Posterior cingulate gyrus (tissue), 11 donors: Measurements from ENCODE around the gene MSH4.
"Not testable (repeated sequence)": the region's sequence is repeated elsewhere in the genome, so short reads cannot be mapped to it uniquely, and the experiment has no call there.

Experiments
- DNase-seq, 10 donors: peaks; one replicate each; pipeline versions ENCODE4 v3.0.0 to v3.0.0-alpha.2; 2020 to 2021; ENCODE audit warnings: mixed read lengths in 3 of 10
- intact Hi-C: fragments of 100-400 bp; cut with DNase I; formaldehyde crosslinking; loops from one replicate; pipeline ENCODE4 v1.15.1; 2023

The MSH4 gene

GRCh38 chr1:75794382-75794781 lies 2.3 kb upstream of the MSH4 start:
- no peak for DNase-seq
- intact Hi-C loops, result no loop called here

GRCh38 chr1:75795703-75796193 lies 934 bp upstream of the MSH4 start:
- DNase-seq, result no peak
- intact Hi-C loops, result no loop called here

GRCh38 chr1:75797273-75797588 lies 549 bp downstream of the MSH4 start:
- intact Hi-C loops, result no loop called here
- no peak for DNase-seq

GRCh38 chr1:75797606-75798216 lies 1.0 kb downstream of the MSH4 start:
- intact Hi-C loops, result no loop called here

GRCh38 chr1:75801480-75801879 lies 4.8 kb downstream of the MSH4 start:
- intact Hi-C loops, DNase-seq: not testable (repeated sequence)

More at GRCh38 chr1:75797606-75798216, 1.0 kb downstream of the MSH4 start:
- DNase-seq, result no peak

GRCh38 chr1:75808921-75809320 lies 12.2 kb downstream of the MSH4 start:
- no peak for DNase-seq
- intact Hi-C loops, result no loop called here

GRCh38 chr1:75810113-75810512 lies 13.4 kb downstream of the MSH4 start:
- DNase-seq, intact Hi-C loops: not testable (repeated sequence)

GRCh38 chr1:75811211-75811981 lies 14.7 kb downstream of the MSH4 start:
- intact Hi-C loops, result no loop called here
- no peak for DNase-seq

GRCh38 chr1:75812065-75812464 lies 15.4 kb downstream of the MSH4 start:
- intact Hi-C loops, result no loop called here

GRCh38 chr1:75823596-75823995 lies 26.9 kb downstream of the MSH4 start:
- intact Hi-C loops, result not testable (repeated sequence)

More at GRCh38 chr1:75812065-75812464, 15.4 kb downstream of the MSH4 start:
- no peak for DNase-seq

GRCh38 chr1:75836528-75837100 lies 39.9 kb downstream of the MSH4 start:
- intact Hi-C loops, result no loop called here
- DNase-seq, result no peak

More at GRCh38 chr1:75823596-75823995, 26.9 kb downstream of the MSH4 start:
- DNase-seq, result not testable (repeated sequence)

GRCh38 chr1:75838079-75838478 lies 41.4 kb downstream of the MSH4 start:
- intact Hi-C loops, result no loop called here
- no peak for DNase-seq

GRCh38 chr1:75841421-75841820 lies 44.7 kb downstream of the MSH4 start:
- DNase-seq, result no peak
- intact Hi-C loops, result no loop called here

- no peak for DNase-seq
- intact Hi-C loops, result no loop called here
These were observed 48.9 kb downstream of the MSH4 start for GRCh38 chr1:75845576-75845975.

GRCh38 chr1:75855010-75855409 lies 58.3 kb downstream of the MSH4 start:
- intact Hi-C loops, result no loop called here
- DNase-seq, result no peak

GRCh38 chr1:75855734-75856133 lies 59.1 kb downstream of the MSH4 start:
- no peak for DNase-seq
- intact Hi-C loops, result no loop called here

- peak in 1 of 10 donors; percentile 42 for DNase-seq
- intact Hi-C loops, result no loop called here
These were observed 65.1 kb downstream of the MSH4 start for GRCh38 chr1:75861831-75862230.

GRCh38 chr1:75870951-75871350 lies 74.3 kb downstream of the MSH4 start:
- intact Hi-C loops, result no loop called here
- no peak for DNase-seq

GRCh38 chr1:75879985-75880384 lies 83.3 kb downstream of the MSH4 start:
- no peak for DNase-seq
- intact Hi-C loops, result no loop called here

- DNase-seq, result no peak
- intact Hi-C loops, result no loop called here
These were observed 87.8 kb downstream of the MSH4 start for GRCh38 chr1:75884437-75884836.

- intact Hi-C loops, result no loop called here
- no peak for DNase-seq
These were observed 104.7 kb downstream of the MSH4 start for GRCh38 chr1:75901371-75901770.

GRCh38 chr1:75908717-75909152 lies 112.1 kb downstream of the MSH4 start:
- DNase-seq, result peak in 1 of 10 donors; percentile 2

More at GRCh38 chr1:75908717-75909152, 112.1 kb downstream of the MSH4 start:
- intact Hi-C loops, result no loop called here
